HuH-7.5 (cell line): Measurements from ENCODE around the gene CDK3.

Source experiments
- DNase-seq: peaks from one replicate; pipeline ENCODE4 v3.0.0; 2011; ENCODE audit warnings: low spot score

CDK3 gene

GRCh38 chr17:76014100-76014924 lies 13.7 kb downstream of the CDK3 start:
- peak; percentile 95 for DNase-seq

GRCh38 chr17:76014925-76015261 lies 14.2 kb downstream of the CDK3 start:
- DNase-seq = no peak

- DNase-seq = no peak
These were observed 17.1 kb downstream of the CDK3 start for GRCh38 chr17:76017481-76018339.

DNA sequence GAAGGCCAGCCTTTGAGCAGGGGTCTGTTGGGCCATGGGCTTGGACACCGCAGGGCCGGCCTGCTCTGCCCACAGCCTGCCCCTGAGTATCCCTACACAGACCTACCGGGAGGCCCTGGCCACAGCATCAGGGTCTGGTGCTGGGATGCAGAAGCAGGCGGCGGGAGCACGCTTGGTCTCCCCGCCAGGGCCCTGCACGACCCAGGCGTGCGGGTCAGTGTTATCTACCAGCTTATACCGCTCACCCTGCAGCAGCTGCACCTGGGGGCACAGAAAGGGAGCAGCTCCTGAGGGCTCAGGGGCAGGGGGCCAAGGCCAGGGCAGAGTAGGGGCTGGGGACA lies 17.7 kb downstream of the CDK3 start:
- no peak for DNase-seq

DNA sequence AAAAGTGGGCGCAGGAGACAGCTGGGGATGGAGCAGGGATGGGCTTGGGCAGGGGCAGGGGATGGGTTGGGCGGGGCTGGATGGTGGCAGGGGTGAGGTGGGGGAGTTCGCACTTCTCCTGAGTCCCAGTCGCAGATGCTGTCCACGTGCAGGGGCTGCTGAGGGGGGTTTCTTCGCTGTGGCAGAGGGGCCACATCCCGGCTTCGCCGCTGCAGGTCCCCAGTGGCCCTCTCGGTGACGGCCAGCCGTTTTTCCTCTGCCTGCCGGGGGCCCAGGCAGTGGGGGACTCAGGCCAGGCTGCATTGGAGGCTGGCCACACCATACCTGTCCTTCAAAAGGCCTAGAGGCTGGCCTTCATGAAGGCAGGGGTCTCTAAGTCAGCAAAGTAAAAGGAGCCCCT lies 18.1 kb downstream of the CDK3 start:
- DNase-seq = no peak

DNA sequence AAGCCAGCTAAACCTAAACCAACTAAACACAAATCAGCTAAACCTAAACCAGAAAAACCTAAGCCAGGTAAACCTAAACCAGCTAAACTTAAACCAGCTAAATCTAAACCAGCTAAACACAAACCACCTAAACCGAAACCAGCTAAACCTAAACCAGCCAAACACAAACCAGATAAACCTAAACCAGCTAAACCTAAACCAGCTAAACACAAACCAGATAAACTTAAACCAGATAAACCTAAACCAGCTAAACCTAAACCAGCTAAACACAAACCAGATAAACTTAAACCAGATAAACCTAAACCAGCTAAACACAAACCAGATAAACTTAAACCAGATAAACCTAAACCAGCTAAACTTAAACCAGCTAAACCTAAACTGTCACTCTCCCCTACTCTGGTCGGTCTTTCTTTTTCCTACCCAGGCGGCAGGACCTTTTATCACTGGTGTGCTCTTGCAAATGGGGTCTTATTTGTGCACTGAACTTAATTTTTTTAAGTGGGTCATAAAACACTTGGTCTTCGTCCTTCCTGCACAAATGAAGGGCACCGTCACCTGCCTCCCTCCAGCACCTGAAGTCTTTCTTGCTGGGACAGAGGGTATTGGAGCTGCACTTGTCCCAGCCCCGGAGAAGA lies 19.3 kb downstream of the CDK3 start:
- no peak for DNase-seq

DNA sequence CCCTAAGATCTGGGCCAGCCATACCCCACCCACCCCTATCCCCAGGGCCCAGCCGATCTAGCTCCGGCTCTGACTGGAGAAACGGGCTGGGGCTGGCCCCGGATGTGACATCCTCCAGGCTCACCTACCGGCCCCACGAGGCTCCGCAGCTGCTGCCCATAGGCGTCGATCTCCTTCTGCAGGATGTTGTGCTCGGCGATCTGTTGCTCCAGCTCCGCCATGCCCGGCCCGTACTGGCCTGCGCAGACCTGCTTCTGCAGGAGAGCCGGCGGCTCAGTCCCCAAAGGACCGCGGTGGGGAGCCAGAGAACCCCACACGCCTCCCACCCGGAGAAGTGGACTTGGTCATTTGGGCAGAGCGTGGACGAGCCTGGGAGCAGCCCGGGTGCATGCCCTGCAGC lies 21.6 kb downstream of the CDK3 start:
- no peak for DNase-seq

- no peak for DNase-seq
These were observed 22.6 kb downstream of the CDK3 start for GRCh38 chr17:76022973-76023899.

- DNase-seq = no peak
These were observed 23.2 kb downstream of the CDK3 start for GRCh38 chr17:76023900-76024237.

DNA sequence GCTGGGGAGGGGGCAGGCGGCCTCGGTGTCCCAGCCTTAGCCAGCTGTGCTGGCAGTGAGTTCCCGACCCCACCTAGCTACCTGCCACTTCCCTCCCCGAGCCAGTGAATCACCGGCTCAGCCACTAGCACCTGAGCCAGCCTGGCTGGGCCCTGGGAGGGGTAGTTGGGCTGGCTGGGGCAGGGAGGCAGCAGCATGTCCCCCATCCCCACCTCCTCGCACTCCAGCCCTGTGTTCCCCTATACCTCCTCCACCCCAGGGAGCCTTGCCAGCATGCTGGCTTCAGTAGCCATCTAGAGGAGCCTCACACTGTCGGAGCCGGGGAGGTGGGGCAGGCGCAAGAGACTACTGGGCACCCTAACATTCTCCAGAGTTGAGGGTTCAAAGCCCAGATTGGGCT lies 23.7 kb downstream of the CDK3 start:
- DNase-seq = no peak

DNA sequence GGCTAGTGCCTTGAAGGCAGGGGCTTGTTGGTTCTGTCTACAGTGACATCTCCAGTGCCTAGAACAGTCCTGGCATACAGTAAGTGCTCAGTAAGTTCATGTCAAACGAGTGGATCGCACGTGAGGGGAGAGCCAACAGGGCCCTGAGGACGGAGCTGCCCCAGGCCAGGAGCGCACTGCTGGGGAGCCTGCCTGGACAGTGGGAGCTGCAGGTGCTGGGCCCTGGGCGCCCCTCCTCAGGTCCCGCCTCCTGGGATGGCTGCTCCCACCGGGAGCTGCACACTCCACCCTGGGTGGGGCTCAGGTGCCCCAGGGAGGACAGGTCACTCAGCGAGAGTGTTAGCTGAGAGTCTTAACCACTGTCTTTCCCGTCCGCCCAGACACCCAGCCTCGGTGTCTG lies 24.6 kb downstream of the CDK3 start:
- DNase-seq = no peak

GRCh38 chr17:76026714-76027158 lies 26.1 kb downstream of the CDK3 start:
- DNase-seq = no peak

DNA sequence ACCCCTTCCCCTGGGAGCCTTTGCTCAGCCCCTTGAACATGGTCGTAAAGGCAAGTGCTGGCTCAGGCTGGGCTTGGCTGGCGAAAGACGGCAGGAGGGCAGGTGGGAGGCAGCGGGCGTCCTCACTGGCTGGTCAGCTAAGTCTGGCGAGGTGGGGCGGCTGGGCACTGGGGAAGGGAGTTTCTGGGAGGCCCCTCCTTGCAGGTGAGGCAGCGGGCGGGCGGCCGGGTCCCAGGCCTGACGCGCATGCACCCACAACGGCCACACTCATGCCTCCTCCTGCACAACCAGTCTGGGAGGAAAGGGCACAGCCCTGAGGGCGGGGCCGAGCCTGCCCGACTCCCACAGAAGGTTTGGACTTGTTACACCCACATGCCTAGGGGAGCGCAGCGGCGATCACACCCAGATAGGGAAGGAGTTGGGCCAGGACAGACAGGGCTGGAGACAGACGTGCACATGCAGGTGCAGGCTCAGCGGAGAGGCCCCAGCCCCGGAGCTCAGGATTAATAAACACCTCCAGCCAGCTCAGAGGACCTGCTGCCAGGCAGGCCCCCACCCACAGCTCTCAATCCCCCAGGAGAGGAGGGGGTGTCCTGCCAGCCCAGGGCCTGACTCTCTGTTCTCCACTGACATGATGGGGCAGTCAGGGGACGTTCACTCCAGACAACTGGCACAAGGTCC lies 26.6 kb downstream of the CDK3 start, which contains the start of gene EVPL:
TSS of gene EVPL (minus strand) at position 148 of the 681 bp plus-strand sequence. CDS start at position 40, 108 bp downstream.
- DNase-seq = no peak

GRCh38 chr17:76032073-76032779 lies 31.6 kb downstream of the CDK3 start:
- DNase-seq = no peak

DNA sequence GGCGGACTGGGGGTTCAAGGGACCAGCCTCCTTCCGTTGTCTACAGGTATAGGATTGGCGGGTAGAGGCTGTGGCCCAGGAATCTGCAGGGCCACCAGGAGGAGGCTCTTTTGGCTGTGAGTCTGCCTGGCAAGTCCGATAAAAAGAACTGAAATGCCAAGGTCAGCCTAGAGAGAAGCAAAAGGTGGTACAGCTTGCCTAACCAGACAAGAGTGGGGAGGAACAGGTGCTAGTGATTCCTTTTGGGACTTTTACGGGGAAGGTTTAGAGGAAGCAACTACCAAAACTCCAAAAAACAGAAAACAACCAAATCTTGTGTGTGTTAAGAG lies 32.1 kb downstream of the CDK3 start:
- DNase-seq = no peak

GRCh38 chr17:76033139-76033538 lies 32.5 kb downstream of the CDK3 start:
- DNase-seq = no peak

DNA sequence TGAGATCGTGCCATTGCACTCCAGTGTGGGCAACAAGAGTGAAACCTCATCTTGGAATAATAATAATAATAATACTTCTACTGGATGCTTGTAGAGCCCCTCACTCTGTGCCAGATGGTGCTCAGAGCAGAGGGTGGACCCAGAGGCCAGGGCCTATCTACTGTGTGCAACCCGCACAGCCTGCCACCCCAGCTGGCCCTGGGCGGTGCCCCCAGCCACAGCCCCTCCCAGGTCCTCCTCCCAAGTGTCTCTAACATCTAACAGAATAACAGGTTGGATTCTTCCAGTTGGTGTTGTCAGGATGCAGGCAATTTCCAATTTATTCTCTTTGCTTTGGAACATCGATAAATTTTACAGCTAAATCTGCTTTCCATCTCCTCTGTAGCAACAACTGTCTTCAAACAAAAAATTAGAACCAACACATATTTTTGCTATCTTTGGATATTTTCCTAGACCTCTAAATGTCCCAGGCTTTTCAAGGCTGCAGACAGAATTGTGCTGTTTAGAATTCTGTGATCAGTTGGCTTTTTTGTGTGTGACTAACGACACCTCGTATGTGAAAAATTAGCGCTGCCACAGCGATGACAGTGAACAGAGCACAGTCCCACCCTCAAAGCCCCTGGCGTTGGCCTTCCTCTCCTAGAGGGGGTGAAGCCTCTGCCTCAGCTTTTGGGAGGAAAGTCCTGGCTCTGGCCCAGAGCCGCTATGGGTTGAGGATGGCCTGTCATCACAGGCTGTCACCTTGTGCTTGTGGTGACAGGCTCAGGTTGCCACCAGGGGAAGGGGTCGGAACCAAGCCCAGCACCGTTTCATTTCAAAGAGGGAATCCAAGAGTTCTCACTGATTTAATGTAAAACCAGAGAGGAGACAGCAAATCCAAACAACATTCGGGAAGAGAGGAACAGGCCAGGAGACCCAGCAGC lies 34.0 kb downstream of the CDK3 start:
- no peak for DNase-seq

- DNase-seq = no peak
These were observed 36.0 kb downstream of the CDK3 start for GRCh38 chr17:76036497-76037261.

DNA sequence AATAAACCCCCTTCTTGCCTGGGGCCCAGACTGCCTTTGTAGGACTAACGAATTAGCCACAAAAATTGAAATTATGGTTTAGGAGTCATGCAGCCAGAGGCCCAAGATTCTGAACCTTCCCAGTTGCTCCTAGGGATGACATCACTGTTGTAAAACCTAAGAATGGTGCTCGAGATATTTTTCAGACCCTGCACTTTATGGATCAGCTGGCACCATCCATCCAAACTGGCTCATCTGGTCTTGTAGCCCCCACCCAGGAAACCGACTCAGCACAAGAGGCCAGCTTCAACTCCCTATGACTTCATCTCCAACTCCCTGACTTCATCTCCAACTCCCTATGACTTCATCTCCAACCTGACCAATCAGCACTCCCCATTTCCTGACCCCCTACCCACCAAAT lies 37.4 kb downstream of the CDK3 start:
- DNase-seq = no peak
